Measurements from ENCODE around the gene ABCD2. TPM values are rescaled to one million over a fixed set of nuclear protein-coding genes. Genes with fewer than 3 reads are reported as not detected.

The ABCD2 gene
- total and polyA plus RNA-seq, 9 donors, result 0.05 to 0.57 (median 0.13) TPM

DNA sequence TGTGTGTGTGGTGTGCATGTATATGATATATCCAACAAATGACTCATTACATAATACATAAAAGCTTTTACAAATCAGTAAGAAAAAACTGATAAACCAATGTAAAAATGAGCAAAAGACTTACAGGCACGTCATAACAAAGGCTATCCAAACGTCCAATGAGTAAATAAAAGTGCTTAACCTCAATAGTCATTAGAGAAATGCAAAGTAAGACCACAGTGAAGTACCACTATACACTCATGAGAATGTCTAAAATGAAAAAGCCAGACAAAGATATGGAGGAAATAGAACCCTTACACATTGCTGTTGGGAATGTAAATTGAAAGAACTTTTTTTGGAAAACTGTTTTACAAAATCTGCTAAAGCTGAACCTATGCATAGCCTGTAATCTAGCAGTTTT lies 7.8 kb downstream of the ABCD2 start:
- intact Hi-C loops (cut with DNase I), result no loop called here
- no peaks in the 10 kb centered on the region for H3K27me3 ChIP-seq
- H3K27ac ChIP-seq, result no peak overlapping the region
- no peaks in the 10 kb centered on the region for H3K9me3 ChIP-seq
- 57 to 69% (median 61%) methylated on average over 2 of the region's 2 CpGs for WGBS, 3 donors
- no peaks in the 10 kb centered on the region for H3K4me1 ChIP-seq (ENCODE audit: insufficient read depth)
- DNase-seq, result no peak
- H3K4me3 ChIP-seq, result no peak overlapping the region
- H3K36me3 ChIP-seq, result no peaks in the 10 kb centered on the region
- TF ChIP-seq EP300 (IDR thresholded peaks at IDR 0.05) (no peak), POLR2A (IDR thresholded peaks at IDR 0.05) (no peak)
- TF ChIP-seq, protein P1, sequence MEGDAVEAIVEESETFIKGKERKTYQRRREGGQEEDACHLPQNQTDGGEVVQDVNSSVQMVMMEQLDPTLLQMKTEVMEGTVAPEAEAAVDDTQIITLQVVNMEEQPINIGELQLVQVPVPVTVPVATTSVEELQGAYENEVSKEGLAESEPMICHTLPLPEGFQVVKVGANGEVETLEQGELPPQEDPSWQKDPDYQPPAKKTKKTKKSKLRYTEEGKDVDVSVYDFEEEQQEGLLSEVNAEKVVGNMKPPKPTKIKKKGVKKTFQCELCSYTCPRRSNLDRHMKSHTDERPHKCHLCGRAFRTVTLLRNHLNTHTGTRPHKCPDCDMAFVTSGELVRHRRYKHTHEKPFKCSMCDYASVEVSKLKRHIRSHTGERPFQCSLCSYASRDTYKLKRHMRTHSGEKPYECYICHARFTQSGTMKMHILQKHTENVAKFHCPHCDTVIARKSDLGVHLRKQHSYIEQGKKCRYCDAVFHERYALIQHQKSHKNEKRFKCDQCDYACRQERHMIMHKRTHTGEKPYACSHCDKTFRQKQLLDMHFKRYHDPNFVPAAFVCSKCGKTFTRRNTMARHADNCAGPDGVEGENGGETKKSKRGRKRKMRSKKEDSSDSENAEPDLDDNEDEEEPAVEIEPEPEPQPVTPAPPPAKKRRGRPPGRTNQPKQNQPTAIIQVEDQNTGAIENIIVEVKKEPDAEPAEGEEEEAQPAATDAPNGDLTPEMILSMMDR (IDR thresholded peaks at IDR 0.05), result no peak

DNA sequence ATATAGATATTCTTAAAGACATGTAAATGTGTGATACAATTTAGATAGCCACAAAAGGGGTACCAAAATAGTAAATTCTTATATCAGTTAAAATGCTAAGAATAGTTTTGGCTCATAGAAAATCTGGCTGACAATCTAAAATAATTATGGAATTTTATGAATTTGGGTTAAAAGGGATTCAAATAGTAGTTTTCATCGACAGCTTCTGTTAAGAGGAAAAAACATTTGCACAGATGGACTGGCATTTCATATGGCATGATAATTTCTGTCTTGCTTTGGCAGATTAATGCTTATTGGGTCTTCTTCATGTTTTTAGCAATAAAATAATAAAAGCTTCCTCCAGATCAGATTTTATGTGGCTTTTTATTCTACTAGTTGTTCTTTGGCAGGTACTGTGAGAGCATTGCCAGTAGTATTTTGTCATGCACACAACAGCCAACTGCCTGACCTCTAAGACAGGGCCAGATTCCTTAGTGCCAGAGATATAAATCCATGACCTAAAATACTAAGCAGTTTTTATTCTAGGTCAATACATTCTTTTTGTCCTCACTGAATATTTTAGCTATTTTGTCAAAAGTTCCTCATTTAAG lies 9.1 kb downstream of the ABCD2 start:
- Histone ChIP-seq H3K9me3 (no peaks in the 10 kb centered on the region), H3K36me3 (no peaks in the 10 kb centered on the region), H3K4me3 (no peak overlapping the region), H3K27ac (no peak overlapping the region), H3K4me1 (ENCODE audit: insufficient read depth) (no peaks in the 10 kb centered on the region), H3K27me3 (no peaks in the 10 kb centered on the region)
- DNase-seq, result no peak
- intact Hi-C loops (cut with DNase I), result no loop called here
- WGBS, 3 donors, result 63 to 72% (median 69%) methylated on average over 1 of the region's 1 CpG
- TF ChIP-seq EP300 (IDR thresholded peaks at IDR 0.05) (no peak), POLR2A (IDR thresholded peaks at IDR 0.05) (no peak)
- TF ChIP-seq, protein P1 (IDR thresholded peaks at IDR 0.05), result no peak

DNA sequence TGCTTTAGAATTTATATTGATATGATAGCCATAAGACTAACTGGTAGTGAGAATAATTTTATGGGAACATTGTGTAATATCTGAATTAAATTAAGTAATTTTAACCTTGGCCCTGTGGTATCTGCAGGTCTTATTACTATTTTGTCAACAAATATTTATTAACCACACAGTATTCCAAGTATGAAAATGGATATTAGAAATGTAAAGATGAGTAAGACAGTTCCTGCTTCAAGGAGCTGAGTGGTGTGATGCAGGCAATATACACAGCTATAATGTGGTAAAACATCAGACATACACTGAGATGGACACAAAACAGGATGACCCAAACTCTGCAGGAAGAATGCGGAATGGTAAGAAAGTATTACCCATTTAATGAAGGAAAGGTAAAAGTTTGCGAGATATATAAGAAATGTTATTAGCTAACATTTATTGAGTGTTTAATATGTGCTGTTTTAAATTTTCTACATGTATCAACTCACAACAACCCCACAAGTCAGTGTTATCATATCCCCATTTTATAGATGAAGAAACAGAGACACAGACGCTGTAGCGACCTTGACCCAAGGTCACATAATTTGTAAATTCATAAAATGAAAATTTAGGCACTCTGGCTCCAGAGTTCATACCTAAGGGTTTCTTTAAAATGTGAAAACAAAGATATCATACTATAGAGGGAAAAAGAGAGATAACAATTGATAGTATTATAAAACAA lies 12.7 kb downstream of the ABCD2 start:
- intact Hi-C loops (cut with DNase I), result no loop called here
- DNase-seq, result no peak
- no peaks in the 10 kb centered on the region for H3K4me1 ChIP-seq (ENCODE audit: insufficient read depth)
- no peaks in the 10 kb centered on the region for H3K27me3 ChIP-seq
- H3K36me3 ChIP-seq, result no peaks in the 10 kb centered on the region
- H3K9me3 ChIP-seq, result no peaks in the 10 kb centered on the region
- 74 to 85% (median 80%) methylated on average over 4 of the region's 4 CpGs for WGBS, 3 donors
- H3K27ac ChIP-seq, result no peak overlapping the region
- TF ChIP-seq EP300 (IDR thresholded peaks at IDR 0.05) (no peak), POLR2A (IDR thresholded peaks at IDR 0.05) (no peak)
- TF ChIP-seq, protein P1 (IDR thresholded peaks at IDR 0.05), result no peak
- H3K4me3 ChIP-seq, result no peak overlapping the region

DNA sequence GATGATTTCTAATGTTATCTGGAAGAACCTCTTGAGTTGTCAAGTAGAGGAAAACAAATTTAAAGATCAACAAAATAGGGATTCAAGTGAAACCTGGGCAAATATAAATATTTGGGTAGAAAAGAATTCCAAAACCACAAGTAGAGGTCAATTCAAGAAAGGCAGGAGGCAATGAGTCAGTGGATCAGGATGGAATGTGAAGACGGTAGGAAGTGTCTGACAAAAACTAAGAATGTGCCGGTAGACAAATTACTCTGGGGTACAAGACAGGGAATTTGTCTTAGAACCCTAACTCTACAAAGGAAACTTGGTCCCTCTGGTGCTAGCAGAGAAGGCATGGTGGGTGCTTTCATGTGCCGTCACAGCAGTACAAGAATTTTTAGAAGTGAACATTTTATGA lies 13.6 kb downstream of the ABCD2 start:
- Histone ChIP-seq H3K27me3 (no peaks in the 10 kb centered on the region), H3K27ac (no peak overlapping the region), H3K4me3 (no peak overlapping the region), H3K9me3 (no peaks in the 10 kb centered on the region), H3K4me1 (ENCODE audit: insufficient read depth) (no peaks in the 10 kb centered on the region), H3K36me3 (no peaks in the 10 kb centered on the region)
- 58 to 63% (median 59%) methylated on average over 3 of the region's 3 CpGs for WGBS, 3 donors
- intact Hi-C loops (cut with DNase I), result no loop called here
- no peak for TF ChIP-seq EP300 (IDR thresholded peaks at IDR 0.05)
- TF ChIP-seq, protein P1 (IDR thresholded peaks at IDR 0.05), result no peak
- no peak for TF ChIP-seq POLR2A (IDR thresholded peaks at IDR 0.05)
- no peak for DNase-seq

All from ovary (tissue), 9 donors.